K562 (cell line): Measurements from ENCODE around the gene DNAJC13. TPM values are rescaled to one million over a fixed set of nuclear protein-coding genes. Genes with fewer than 3 reads are reported as not detected.
"Not testable (repeated sequence)": the region's sequence is repeated elsewhere in the genome, so short reads cannot be mapped to it uniquely, and the experiment has no call there.

ENCODE experiments used
- ATAC-seq: fragments of 200-7000 bp; cut with Tn5 transposase; 3 replicates; pipeline ENCODE4 v1.9.1; 2020; ENCODE audit warnings: moderate library complexity
- BruUV-seq: library from RNA; stranded (reverse); fragments of 400-500 nt; replicated peaks from 2 replicates; lab custom pipeline; 2021; lab: Mats Ljungman, UMichigan
- CTCF ChIA-PET: fragments of 300-600 bp; formaldehyde crosslinking; extraction: SDS; loops from one replicate; lab custom pipeline; 2021; ENCODE audit warnings: low intra/inter-chr PET ratio; lab: Yijun Ruan, JAX
- POLR2A ChIA-PET: fragments of 300-600, 350-650 bp; sonication (Branson Sonifier 250); formaldehyde crosslinking; extraction: SDS; loops from one replicate; lab custom pipeline; 2021; ENCODE audit warnings: antibody characterized with exemption, inconsistent platforms; lab: Yijun Ruan, JAX
- DNase-seq, 4 experiments: peaks; one replicate each; pipeline versions ENCODE4 v3.0.0 to v3.0.0-alpha.2; 2011 to 2018; ENCODE audit warnings: low spot score in 3 of 4, mixed read lengths in 3 of 4; ENCODE audit errors: extremely low read depth in 1 of 4
- FAIRE-seq: peaks from 2 replicates; lab custom pipeline; 2011; peaks lifted over from hg19 to GRCh38; lab: Jason Lieb, UNC
- H2AFZ ChIP-seq: 2 replicates; pipeline ENCODE4 v1.6.0; 2011; ENCODE audit warnings: low read depth, low read length, control low read depth, inconsistent platforms
- H3K27ac ChIP-seq: fragments of 200-600 bp; 3 replicates; pipeline ENCODE4 v1.8.0; 2011; ENCODE audit warnings: low read depth, mild to moderate bottlenecking, control low read depth, inconsistent platforms, low read length, moderate library complexity, mixed read lengths; ENCODE audit errors: extremely low read depth
- H3K27me3 ChIP-seq, 2 experiments: fragments of 300-600 bp in 1 of 2; 2 replicates in 1 of 2; 3 replicates in 1 of 2; pipeline versions ENCODE4 v1.6.0 to v1.8.0; 2011; ENCODE audit warnings: inconsistent platforms in 2 of 2, low read length in 2 of 2, mild to moderate bottlenecking in 1 of 2, mixed read lengths in 1 of 2, moderate library complexity in 1 of 2; ENCODE audit not compliant: control insufficient read depth in 2 of 2, insufficient read depth in 2 of 2
- H3K36me3 ChIP-seq: fragments of 300-600 bp; 3 replicates; pipeline ENCODE4 v1.8.0; 2011; ENCODE audit warnings: mild to moderate bottlenecking, low read length, inconsistent platforms; ENCODE audit not compliant: control insufficient read depth, insufficient read depth
- H3K4me1 ChIP-seq, 2 experiments: fragments of 200-600 bp in 1 of 2; replicated peaks in 1 of 2; 2 replicates in 1 of 2; 3 replicates in 1 of 2; pipeline versions ENCODE4 v1.5.1 to v1.8.0; 2011; ENCODE audit warnings: inconsistent platforms in 2 of 2, low read length in 2 of 2, mild to moderate bottlenecking in 1 of 2, mixed read lengths in 1 of 2, moderate library complexity in 1 of 2; ENCODE audit not compliant: control insufficient read depth in 2 of 2, insufficient read depth in 2 of 2
- H3K4me2 ChIP-seq: 2 replicates; pipeline ENCODE4 v1.6.1; 2011; ENCODE audit warnings: low read length, control low read depth, inconsistent platforms, mixed read lengths; ENCODE audit not compliant: insufficient read depth
- H3K4me3 ChIP-seq: fragments of 200-600 bp; sonication (generic), shearing (Covaris generic); 2 replicates; pipeline ENCODE4 v1.5.1; 2016; ENCODE audit warnings: control low read depth, inconsistent platforms
- H3K79me2 ChIP-seq: fragments of 200-600 bp; 3 replicates; pipeline ENCODE4 v1.8.0; 2011; ENCODE audit warnings: low read length, inconsistent platforms; ENCODE audit not compliant: control insufficient read depth, insufficient read depth
- H3K9ac ChIP-seq, 2 experiments: 2 replicates each; pipeline versions ENCODE4 v1.6.0 to v1.6.1; 2011; ENCODE audit warnings: low read depth in 2 of 2, low read length in 2 of 2, control low read depth in 1 of 2, inconsistent platforms in 1 of 2, mild to moderate bottlenecking in 1 of 2, mixed read lengths in 1 of 2; ENCODE audit not compliant: insufficient read depth in 1 of 2
- H3K9me1 ChIP-seq: one replicate; pipeline ENCODE4 v1.6.0; 2011; ENCODE audit warnings: inconsistent platforms, mild to moderate bottlenecking, low read length, moderate library complexity; ENCODE audit not compliant: control insufficient read depth, insufficient read depth
- H3K9me3 ChIP-seq: replicated peaks from 2 replicates; pipeline ENCODE4 v1.5.1; 2011; ENCODE audit warnings: low read depth, low read length, inconsistent platforms; ENCODE audit not compliant: control insufficient read depth, insufficient read depth
- H4K20me1 ChIP-seq: replicated peaks from 2 replicates; pipeline ENCODE4 v1.6.1; 2011; ENCODE audit warnings: low read length, inconsistent platforms, mixed read lengths; ENCODE audit not compliant: control insufficient read depth, insufficient read depth
- CHAMP1 ChIP-seq: fragments of 450-650 bp; IDR thresholded peaks from 2 replicates; pipeline ENCODE4 v1.6.1; 2016; ENCODE audit warnings: mild to moderate bottlenecking
- CHCHD3 ChIP-seq: fragments of 250-450 bp; sonication (Bioruptor Pico); IDR thresholded peaks from 2 replicates; pipeline ENCODE4 v2.1.2; 2022; ENCODE audit warnings: mild to moderate bottlenecking
- COPS2 ChIP-seq: fragments of 450-650 bp; conservative IDR thresholded peaks from 2 replicates; pipeline ENCODE4 v1.6.1; 2016; ENCODE audit warnings: mild to moderate bottlenecking, moderate library complexity
- EP300 ChIP-seq: IDR thresholded peaks from 2 replicates; pipeline ENCODE4 v1.6.1; 2012; ENCODE audit warnings: low read length, improper control_type of control experiment
- MCM2 ChIP-seq: fragments of 450-650 bp; IDR thresholded peaks from 2 replicates; pipeline ENCODE4 v1.6.1; 2017; ENCODE audit warnings: low read depth, mild to moderate bottlenecking
- NCOA4 ChIP-seq: fragments of 450-650 bp; IDR thresholded peaks from 2 replicates; pipeline ENCODE4 v1.6.1; 2018; ENCODE audit warnings: mild to moderate bottlenecking; ENCODE audit not compliant: partially characterized antibody
- RERE ChIP-seq: sonication (generic); formaldehyde crosslinking; IDR thresholded peaks from 2 replicates; pipeline ENCODE4 v1.8.0; 2023; ENCODE audit warnings: missing genetic modification reagents, mild to moderate bottlenecking, borderline replicate concordance
- RNF219 ChIP-seq: fragments of 250-450 bp; sonication (Bioruptor Pico); IDR thresholded peaks from 2 replicates; pipeline ENCODE4 v1.5.0; 2022; ENCODE audit warnings: mild to moderate bottlenecking
- WGBS: fragments of 100-300 bp; shearing (Covaris generic); methylation state at CpG from one replicate; pipeline ENCODE4 v1.1.6; 2016; ENCODE audit warnings: low coverage, mixed read lengths; ENCODE audit not compliant: insufficient coverage; ENCODE audit errors: missing lambda C conversion rate; 5-methylcytosine and 5-hydroxymethylcytosine counted together
- in situ Hi-C: fragments of 300-500 bp; cut with MboI; formaldehyde crosslinking; loops from 4 replicates; pipeline ENCODE4 v1.15.0; 2018; ENCODE audit warnings: inconsistent platforms, mixed read lengths
- intact Hi-C: fragments of 100-400 bp; cut with micrococcal nuclease; formaldehyde crosslinking; loops from 2 replicates; pipeline ENCODE4 v1.14.2; 2022
- polyA plus RNA-seq, 8 experiments: library from polyadenylated mRNA; depleted of rRNA in 4 of 8; stranded (reverse) in 5 of 8; unstranded in 3 of 8; fragments of >200 nt; fragmentation: Nextera tagmentation in 2 of 8; fragmentation: Illumina TruSeq in 1 of 8; extraction: Ambion mirVana in 2 of 8; extraction: Trizol in 1 of 8; gene quantifications; 2 replicates each; pipeline versions ENCODE4 v1.2.1 to v1.2.3, GENCODE V29; 2011 to 2014; ENCODE audit warnings: inconsistent platforms in 1 of 8, missing spikeins in 1 of 8
- total RNA-seq, 7 experiments: library from RNA; depleted of rRNA in 6 of 7; stranded (reverse); fragments of >200 nt in 6 of 7; fragmentation: Illumina TruSeq in 2 of 7; extraction: Trizol in 2 of 7; gene quantifications; 2 replicates each; pipeline versions ENCODE4 v1.2.1 to v1.2.3, GENCODE V29; 2011 to 2021; ENCODE audit warnings: low replicate concordance in 1 of 7

Gene DNAJC13
- total and polyA plus RNA-seq, 9 of the 15 experiments (the other 6 are each of a cell fraction or from before 2014, with no cell fraction given) = 2.9 to 17.1 (median 10.2) TPM

- TF ChIP-seq RERE (CRISPR knock-in tag) (no peak), MCM2 (no peak), RNF219 (CRISPR knock-in tag) (no peak), COPS2 (no peak), CHAMP1 (no peak), NCOA4 (no peak), CHCHD3 (CRISPR knock-in tag) (no peak), EP300 (no peak)
- TF ChIP-seq, all 486 proteins: peak for 0
Observed at GRCh38 chr3:132386259-132386658, 31.0 kb upstream of the DNAJC13 start (continued).

- H3K36me3 ChIP-seq, H2AFZ ChIP-seq, H3K9me3 ChIP-seq, H3K9ac ChIP-seq, H4K20me1 ChIP-seq, H3K4me3 ChIP-seq, H3K79me2 ChIP-seq, H3K4me1 ChIP-seq, H3K9me1 ChIP-seq, ATAC-seq, BruUV-seq, CTCF ChIA-PET, H3K4me2 ChIP-seq, H3K27ac ChIP-seq, FAIRE-seq, POLR2A ChIA-PET, H3K27me3 ChIP-seq, DNase-seq: not testable (repeated sequence)
- WGBS = 0% methylated on average over 1 of the region's 1 CpG
- in situ Hi-C loops (loop anchor here (25.0 kb wide), 1 partner anchor 605 kb away; no protein-coding TSS in a partner anchor), intact Hi-C loops (loop anchor here (10.0 kb wide), 1 partner anchor 598 kb away; no protein-coding TSS in a partner anchor)
Observed at GRCh38 chr3:132392675-132393074, 24.6 kb upstream of the DNAJC13 start.
